ENCODE data around the gene FBXW12. TPM values are rescaled to one million over a fixed set of nuclear protein-coding genes. Genes with fewer than 3 reads are reported as not detected.

Gene FBXW12
- total and polyA plus RNA-seq, 2 of the 8 experiments (the other 6 are each of a cell fraction or from before 2014, with no cell fraction given) = 0.35 to 0.85 TPM

GRCh38 chr3:48422272-48422671 is 50.3 kb downstream of the FBXW12 start:
- 84% methylated on average over 3 of the region's 3 CpGs; no CpG with 5 or more reads in 1 of the 2 experiments for WGBS, 2 experiments (ENCODE audit: extremely low coverage in 1 of 2, insufficient coverage in 1 of 2, insufficient read length in 1 of 2, insufficient replicate concordance in 2 of 2, low coverage in 1 of 2, low lambda C conversion rate in 2 of 2, missing lambda C conversion rate in 1 of 2)
- CTCF ChIA-PET (ENCODE audit: partially characterized antibody) = interaction anchor here (0.6 to 6.9 kb wide), 14 partner anchors 7 to 1267 kb away, joined by 3 to 95 read pairs (median 5); partner anchors contain the start of genes CCDC51, MST1 and RNF123

More at GRCh38 chr3:48422272-48422671, 50.3 kb downstream of the FBXW12 start:
- H3K23ac ChIP-seq (ENCODE audit: insufficient read length) = no peak overlapping the region
- H3K56ac ChIP-seq (replicated peaks; ENCODE audit: insufficient read length, low read depth, low read length) = no peak overlapping the region
- peaks cover 38% of the 10 kb centered on the region for H3K79me1 ChIP-seq (ENCODE audit: low read depth, low read length)
- peaks cover 28 to 52% of the 10 kb centered on the region in 2 experiments for H4K20me1 ChIP-seq (replicated peaks in 1 of 2; ENCODE audit: control insufficient read depth in 1 of 2, insufficient read depth in 2 of 2, low read length in 2 of 2)
- no peak overlapping the region for H4K5ac ChIP-seq (ENCODE audit: insufficient read length, low read depth, low read length)
- H2AK5ac ChIP-seq (ENCODE audit: low read depth, low read length) = no peak overlapping the region
- H3K14ac ChIP-seq (ENCODE audit: insufficient read length) = no peak overlapping the region
- no peak overlapping the region for H4K91ac ChIP-seq (replicated peaks; ENCODE audit: insufficient read length, low read length)
- no peak overlapping the region for H3K18ac ChIP-seq (ENCODE audit: extremely low read depth, low read length)
- H2AFZ ChIP-seq (ENCODE audit: low read length) = no peak overlapping the region
- H3K79me2 ChIP-seq (ENCODE audit: control insufficient read depth in 1 of 2, insufficient read depth in 2 of 2, low read length in 2 of 2) = peaks cover 21 to 54% of the 10 kb centered on the region in 2 experiments
- H2BK5ac ChIP-seq (ENCODE audit: low read depth, low read length) = no peak overlapping the region
- no peak overlapping the region for H3K4ac ChIP-seq (replicated peaks; ENCODE audit: insufficient read length, low read depth, low read length)
- peaks cover 28 to 38% (median 30%) of the 10 kb centered on the region in 4 experiments; a peak in 7 of 8 replicates for H3K36me3 ChIP-seq (ENCODE audit: control insufficient read depth in 2 of 4, insufficient read depth in 4 of 4, low read length in 3 of 4)
- H3K27ac ChIP-seq (ENCODE audit: low read depth, low read length) = no peak overlapping the region
- no peaks in the 10 kb centered on the region for H3K9me3 ChIP-seq (ENCODE audit: insufficient read depth in 2 of 2, low read depth in 1 of 2, low read length in 1 of 2)
- no peaks in the 10 kb centered on the region for H3K27me3 ChIP-seq (replicated peaks in 1 of 4; ENCODE audit: control insufficient read depth in 3 of 4, extremely low read depth in 1 of 4, insufficient read depth in 3 of 4, low read length in 3 of 4)
- H3K4me1 ChIP-seq (replicated peaks in 1 of 4; ENCODE audit: control insufficient read depth in 3 of 4, insufficient read depth in 4 of 4, low read length in 3 of 4) = peaks cover 0 to 22% (median 4%) of the 10 kb centered on the region in 4 experiments; a peak in 6 of 7 replicates
- TF ChIP-seq JUND (IDR thresholded peaks at IDR 0.05; ENCODE audit: low read length) (no peak), BACH1 (IDR thresholded peaks at IDR 0.05; ENCODE audit: low read length) (no peak), CTCF (IDR thresholded peaks at IDR 0.05; ENCODE audit: control extremely low read depth in 1 of 3, insufficient read depth in 1 of 3, low read depth in 1 of 3, low read length in 3 of 3) (peak in 1 of 3 experiments; percentile 28; a peak in 1 of 4 replicates), RAD21 (IDR thresholded peaks at IDR 0.05 in 1 of 2, conservative IDR thresholded peaks at IDR 0.05 in 1 of 2; ENCODE audit: low read depth in 2 of 2, low read length in 2 of 2) (peak; percentile 7 to 10; a peak in 1 of 4 replicates), USF2 (IDR thresholded peaks at IDR 0.05; ENCODE audit: low read length) (no peak)
- no peak overlapping the region for H3K4me3 ChIP-seq (ENCODE audit: extremely low read depth in 1 of 4, insufficient read depth in 2 of 4, low read depth in 3 of 4, low read length in 4 of 4)
- H2BK20ac ChIP-seq (ENCODE audit: low read length) = no peak overlapping the region
- H3K9ac ChIP-seq (replicated peaks in 1 of 4; ENCODE audit: extremely low read depth in 1 of 4, low read depth in 3 of 4, low read length in 3 of 4) = no peak overlapping the region
- no peak overlapping the region for H2BK15ac ChIP-seq (ENCODE audit: low read length)
- peaks cover 3% of the 10 kb centered on the region; the same call in 1 of the 2 replicates for H3K23me2 ChIP-seq (ENCODE audit: low read depth, low read length)
- no peak overlapping the region for H3K4me2 ChIP-seq (ENCODE audit: insufficient read depth in 1 of 2, low read depth in 2 of 2, low read length in 2 of 2)
- no peak overlapping the region for H2BK12ac ChIP-seq (ENCODE audit: low read depth, low read length)
- no peak overlapping the region for H2BK120ac ChIP-seq (replicated peaks; ENCODE audit: low read depth, low read length)
- POLR2A ChIA-PET (ENCODE audit: partially characterized antibody) = interaction anchor here (0.6 to 31.5 kb wide), 6 partner anchors 9 to 178 kb away, joined by 3 to 650 read pairs (median 46); partner anchors contain the start of genes ATRIP, CCDC51 and TMA7
- no peak overlapping the region for H4K8ac ChIP-seq (ENCODE audit: extremely low read depth, insufficient read depth, low read length)
- FAIRE-seq = no peak
- no peak for DNase-seq (ENCODE audit: low read depth in 1 of 2, low spot score in 2 of 2)

All from H1 (cell line).